CD4-positive, alpha-beta T cell treated with Interleukin-15 for 4 hours (primary cell): ENCODE results near the gene FAM8A1.
"Not testable (repeated sequence)": the region's sequence is repeated elsewhere in the genome, so short reads cannot be mapped to it uniquely, and the experiment has no call there.

Source experiments
- DNase-seq: peaks from one replicate; pipeline ENCODE4 v3.0.0-alpha.2; 2020; ENCODE audit warnings: low spot score

Gene FAM8A1, protein sequence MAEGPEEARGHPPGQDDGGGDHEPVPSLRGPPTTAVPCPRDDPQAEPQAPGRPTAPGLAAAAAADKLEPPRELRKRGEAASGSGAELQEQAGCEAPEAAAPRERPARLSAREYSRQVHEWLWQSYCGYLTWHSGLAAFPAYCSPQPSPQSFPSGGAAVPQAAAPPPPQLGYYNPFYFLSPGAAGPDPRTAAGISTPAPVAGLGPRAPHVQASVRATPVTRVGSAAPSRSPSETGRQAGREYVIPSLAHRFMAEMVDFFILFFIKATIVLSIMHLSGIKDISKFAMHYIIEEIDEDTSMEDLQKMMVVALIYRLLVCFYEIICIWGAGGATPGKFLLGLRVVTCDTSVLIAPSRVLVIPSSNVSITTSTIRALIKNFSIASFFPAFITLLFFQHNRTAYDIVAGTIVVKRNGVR

DNA sequence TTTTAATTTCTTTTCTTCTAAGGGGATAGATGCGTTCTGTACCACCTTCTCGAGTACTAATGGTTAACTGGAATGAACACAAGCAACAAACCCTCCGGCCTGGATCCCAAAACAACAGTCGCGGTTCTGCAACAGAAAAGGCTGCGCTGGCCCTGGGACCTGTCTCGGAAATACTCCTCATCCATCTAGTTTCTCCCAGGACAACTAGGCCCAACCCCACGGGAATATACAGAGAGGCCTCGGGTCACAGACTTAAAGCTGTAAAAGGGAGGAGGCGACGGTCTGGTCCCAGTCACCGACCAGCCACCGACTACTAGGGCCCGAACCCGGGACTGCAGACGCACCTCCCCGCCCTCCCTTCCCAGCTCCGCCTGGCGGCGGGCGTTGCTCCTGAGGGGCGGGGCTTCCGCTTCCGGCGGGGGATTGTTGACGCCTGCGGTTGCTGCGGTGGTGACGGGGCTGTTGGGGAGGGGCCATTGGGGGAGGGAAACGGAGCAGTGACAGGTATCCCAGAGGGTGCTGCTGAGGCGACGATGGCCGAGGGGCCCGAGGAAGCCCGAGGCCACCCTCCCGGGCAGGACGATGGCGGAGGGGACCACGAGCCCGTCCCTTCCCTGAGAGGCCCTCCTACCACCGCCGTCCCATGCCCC lies at the start of gene FAM8A1:
Gene FAM8A1, plus strand, starts transcription at position 426 of the 650 bp plus-strand sequence. Its CDS starts 108 bp downstream, at position 534.
- peak; percentile 94 for DNase-seq

DNA sequence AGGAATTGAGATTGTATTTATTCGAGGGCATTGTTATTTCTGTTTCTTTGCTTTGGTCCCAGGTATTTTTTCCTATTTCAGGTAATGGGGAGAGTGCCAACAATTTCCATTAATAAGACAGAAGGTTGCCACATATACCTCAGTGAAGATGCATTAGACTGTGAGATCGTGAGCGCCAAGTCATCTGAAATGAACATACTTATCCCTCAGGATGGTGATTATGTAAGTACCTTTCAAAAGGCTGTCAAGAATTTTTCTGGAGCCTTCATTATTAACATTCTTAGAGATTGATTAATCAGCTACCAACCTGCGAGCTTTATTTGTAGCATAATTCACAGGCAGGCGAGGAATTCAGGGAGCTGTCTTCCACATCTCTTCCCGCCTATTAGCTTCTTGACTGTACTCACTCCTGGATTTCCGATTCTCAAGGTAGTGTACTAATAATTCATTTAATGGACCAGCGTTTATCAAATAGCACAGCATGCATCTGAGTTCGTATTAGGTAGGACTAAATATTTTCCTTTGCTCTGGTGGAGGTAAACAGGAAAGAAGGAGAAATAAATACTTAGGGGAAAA lies 48.6 kb upstream of the FAM8A1 start:
- no peak for DNase-seq

DNA sequence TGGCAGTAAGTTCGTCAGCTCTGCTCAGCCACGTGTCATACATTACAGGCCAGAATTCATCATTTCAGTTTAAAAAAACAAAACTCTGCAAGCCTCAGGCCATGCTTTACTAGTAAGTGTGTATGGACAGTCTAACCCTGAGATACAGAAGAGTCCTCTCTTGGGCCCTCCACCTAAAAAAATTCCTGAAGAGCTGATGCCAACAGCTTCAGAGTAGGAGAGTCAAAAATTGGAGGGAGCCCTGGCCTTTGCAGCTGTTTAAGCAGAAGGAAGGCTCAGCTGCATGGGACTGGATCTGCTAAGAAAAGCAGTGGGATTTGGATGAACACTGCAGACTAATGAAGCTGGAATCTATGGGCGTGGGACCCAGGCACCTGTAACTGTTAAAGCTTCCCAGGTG lies 47.2 kb upstream of the FAM8A1 start:
- DNase-seq: no peak

DNA sequence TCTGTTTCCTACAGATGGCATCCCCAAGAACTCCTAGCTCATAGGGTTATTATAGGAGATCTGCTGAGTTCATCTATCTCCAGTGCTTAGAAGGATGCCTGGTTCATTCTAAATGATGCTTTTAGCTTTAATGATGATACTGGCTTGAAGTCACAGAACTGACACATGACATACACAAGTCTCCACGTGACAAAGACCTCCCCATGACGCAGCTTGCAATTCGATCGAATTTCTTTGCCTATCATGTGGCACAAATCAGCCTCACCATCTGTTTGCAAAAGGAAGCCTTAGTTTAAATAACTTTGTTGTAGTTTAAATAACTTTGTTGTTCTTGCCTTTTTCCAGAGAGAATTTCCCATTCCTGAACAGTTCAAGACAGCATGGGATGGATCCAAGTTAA lies 44.1 kb upstream of the FAM8A1 start:
- DNase-seq: no peak

DNA sequence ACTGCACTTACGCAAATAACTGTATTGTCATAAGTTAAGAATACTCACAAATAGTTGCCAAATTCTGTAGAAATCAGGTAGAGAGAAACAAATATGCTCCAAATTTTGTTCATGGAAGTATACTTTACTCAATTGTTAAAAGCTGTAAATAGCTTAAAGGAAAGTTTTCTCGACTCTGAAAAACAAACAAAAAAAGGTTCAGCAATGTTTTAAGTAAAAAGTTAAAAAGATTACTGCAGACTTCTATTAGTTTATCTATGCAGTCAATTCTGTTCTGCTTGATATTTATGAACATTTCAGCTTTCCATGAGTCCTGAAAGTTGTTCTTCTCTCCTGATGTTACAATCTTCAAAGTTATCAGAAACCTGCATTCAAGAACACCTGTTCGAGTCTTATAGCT lies 37.5 kb upstream of the FAM8A1 start:
- DNase-seq: no peak

DNA sequence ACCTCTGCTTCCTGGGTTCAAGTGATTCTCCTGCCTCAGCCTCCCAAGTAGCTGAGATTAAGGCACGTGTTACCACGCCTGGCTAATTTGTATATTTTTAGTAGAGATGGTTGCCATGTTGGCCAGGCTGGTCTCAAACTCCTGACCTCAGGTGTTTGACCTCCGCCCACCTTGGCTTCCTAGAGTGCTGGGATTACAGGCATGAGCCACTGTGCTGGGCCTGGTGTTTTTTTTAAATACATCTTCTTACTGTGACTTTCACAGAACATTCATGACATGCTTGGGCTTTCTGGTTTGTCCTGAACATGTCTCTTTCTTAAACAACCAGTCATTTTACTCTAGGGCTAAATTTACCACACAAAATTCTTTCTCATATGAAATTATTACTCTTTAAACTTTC lies 34.7 kb upstream of the FAM8A1 start:
- DNase-seq: no peak

DNA sequence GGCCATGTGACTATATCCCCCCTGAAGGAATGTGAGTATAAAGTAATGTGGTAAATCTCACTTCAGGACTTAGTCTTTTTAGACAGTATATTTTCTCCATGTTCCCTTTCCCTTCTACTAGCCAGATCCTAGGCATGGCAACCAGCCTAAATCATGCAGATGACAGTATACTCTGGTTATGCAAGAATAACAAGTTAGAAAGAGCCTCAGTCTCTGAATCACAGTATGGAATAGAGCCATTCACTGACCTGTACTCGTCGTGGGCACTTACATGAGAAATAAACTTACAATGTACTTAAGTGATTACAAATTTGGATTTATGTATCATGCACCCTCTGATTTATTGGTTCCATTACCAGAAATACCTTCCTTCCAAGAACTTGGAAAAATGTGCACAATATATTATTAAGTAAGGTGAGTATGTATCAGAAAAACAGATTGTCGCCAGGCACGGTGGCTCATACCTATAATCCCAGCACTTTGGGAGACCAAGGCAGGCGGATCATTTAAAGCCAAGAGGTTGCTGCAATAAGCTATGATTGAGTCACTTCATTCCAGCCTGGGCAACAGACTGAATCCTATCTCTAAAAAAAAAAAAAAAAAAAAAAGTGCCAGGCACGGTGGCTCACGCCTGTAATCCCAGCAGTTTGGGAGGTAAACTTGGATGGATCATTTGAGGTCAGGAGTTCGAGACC lies 25.1 kb upstream of the FAM8A1 start:
- DNase-seq: no peak

DNA sequence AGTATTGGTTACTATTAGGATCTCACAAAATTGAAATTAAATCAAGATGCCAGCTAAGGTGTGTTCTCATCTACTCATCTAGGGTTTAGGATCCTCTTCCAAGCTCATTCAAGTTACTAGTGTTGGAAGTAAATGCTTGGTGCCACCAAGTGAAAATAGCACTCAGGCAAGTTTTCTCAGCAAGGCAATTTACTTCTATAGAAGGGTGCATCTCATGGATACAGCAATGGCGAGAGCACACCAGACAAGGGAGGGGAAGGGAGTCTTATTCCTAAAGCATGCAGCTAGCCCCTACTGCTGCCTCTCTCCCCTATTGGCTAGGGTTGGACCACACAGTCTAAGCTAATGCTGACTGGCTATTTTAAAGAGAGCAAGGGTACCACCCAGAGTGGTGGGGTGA lies 23.0 kb upstream of the FAM8A1 start:
- no peak for DNase-seq

DNA sequence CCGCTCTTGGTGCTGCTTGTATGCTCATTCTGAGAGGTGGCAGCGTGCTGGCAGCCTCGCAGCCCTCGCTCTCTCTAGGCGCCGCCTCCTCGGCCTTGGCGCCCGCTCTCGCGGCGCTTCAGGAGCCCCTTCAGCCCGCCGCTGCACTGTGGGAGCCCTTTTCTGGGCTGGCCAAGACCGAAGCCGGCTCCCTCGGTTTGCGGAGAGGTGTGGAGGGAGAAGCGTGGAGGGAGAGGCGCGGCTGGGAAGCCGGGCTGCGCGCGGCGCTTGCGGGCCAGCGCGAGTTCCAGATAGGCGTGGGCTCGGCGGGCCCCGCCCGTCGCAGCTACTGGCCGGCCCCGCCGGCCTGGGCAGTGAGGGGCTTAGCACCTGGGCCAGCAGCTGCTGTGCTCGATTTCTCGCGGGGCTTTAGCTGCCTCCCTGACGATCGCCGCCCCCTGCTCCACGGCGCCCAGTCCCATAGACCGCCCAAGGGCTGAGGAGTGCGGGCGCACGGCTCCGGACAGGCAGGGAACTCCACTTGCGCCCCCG lies 19.5 kb upstream of the FAM8A1 start:
- DNase-seq: no peak

DNA sequence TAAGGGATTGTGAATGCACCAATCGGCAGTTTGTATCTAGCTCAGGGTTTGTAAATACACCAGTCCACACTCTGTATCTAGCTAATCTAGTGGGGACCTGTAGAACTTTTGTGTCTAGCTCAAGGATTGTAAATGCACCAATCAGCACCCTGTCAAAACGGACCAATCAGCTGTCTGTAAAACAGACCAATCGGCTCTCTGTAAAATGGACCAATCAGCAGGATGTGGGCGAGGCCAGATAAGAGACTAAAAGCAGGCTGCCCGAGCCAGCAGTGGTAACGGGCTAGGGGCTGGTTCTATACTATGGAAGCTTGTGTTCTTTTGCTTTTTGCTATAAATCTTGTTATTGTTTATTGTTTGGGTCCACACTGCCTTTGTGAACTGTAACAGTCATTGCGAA lies 18.8 kb upstream of the FAM8A1 start:
- DNase-seq: not testable (repeated sequence)

DNA sequence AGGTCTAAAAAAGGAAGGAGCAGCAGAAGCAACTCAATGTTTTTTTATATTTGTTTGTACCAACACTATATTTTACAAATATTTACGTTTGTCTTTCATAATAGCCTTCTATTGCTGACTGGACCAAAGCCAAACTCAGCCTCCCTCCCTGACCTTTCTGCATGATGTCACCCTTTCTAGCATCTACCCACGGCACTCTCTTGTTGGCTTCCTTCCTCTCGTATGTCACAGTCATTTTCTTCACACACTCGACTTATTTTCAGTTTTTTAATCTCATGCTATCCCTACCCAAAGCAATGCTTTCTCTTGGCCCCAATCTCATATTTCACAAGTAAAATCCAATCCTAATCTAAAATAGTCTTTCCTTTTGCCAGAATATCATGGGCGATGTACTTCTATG lies 16.3 kb upstream of the FAM8A1 start:
- DNase-seq: no peak

DNA sequence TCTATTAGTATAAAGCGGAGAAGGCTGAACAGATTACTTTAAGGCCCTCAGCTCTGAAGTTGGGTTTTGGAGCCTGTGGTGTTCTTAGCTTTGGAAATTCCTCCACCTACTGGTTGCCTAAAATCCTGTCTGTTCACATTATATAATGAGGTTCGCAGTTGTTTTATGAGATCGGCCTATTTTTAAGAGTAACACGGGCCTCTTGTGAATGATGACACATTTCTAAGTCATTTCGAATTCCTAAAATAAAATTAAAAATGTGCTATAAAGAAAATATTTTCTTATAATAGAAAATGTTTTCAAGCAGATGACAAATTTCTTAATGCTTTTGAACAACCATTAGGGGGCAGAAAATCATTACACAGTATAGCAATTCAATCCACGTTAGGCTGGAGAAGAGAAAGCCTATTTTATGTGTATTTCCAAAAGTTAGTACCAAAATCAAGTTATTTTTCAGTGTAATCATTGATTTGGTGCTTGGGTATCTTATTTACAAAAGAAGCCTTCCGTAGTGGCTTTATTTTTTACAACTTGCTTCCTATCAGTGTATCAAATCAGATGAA lies 15.8 kb upstream of the FAM8A1 start:
- DNase-seq: peak; percentile 45

DNA sequence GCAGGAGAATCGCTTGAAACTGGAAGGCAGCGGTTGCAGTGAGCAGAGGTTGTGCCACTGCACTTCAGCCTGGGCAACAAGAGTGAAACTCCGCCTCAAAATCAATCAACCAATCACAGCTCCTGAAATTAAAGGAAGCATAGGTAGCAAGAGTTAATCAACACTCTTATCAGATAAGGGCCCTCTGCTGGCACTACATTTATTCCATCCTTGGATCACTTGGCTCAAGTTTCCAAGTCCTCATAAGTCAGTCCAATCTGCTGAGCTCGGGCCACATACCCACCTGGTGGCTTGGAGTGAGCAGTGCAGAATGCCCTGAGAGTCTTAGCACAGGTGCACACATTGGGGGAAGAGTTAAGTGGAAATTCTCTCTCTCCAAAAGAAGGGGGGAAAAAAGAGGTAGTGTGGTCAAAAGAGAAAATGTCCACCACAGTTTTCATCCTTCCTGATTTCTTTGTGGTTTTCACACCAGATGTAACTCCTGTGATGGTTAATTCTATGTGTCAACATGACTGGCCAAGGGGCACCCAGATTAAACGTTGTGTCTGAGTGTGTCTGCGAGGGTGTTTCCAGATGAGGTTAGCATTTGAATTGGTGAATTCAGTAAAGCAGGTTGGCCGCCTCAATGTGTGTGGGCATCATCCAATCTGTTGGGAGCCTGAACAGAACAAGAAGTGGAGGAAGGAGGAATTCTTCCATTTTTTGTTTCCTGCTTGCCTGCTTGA lies 14.2 kb upstream of the FAM8A1 start:
- no peak for DNase-seq

DNA sequence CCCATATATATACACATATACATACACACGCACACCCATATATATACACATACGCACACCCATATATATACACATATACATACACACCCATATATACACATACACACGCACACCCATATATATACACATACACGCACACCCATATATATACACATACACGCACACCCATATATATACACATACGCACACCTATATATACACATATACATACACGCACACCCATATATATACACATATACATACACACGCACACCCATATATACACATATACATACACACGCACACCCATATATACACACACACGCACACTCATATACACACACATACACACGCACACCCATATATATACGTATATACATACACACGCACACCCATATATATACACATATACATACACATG lies 13.5 kb upstream of the FAM8A1 start:
- not testable (repeated sequence) for DNase-seq

DNA sequence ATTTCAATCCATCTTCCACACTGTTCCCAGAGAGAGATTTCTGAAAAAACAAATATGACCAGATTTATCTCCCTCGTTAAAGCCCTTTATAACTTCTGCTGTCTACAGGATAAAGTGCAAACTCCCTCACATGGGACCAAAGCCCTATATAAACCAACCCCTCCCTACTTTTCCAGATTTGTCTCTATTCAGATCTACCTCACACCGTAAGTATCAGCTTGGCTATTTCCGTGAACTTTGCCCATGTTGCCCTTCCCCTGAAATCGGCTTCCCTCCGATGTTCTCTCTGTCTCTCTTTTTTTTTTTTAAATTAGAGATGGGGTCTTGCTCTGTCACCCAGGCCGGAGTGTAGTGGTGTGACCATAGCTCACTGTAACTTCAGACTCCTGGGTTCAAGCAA lies 12.1 kb upstream of the FAM8A1 start:
- no peak for DNase-seq

DNA sequence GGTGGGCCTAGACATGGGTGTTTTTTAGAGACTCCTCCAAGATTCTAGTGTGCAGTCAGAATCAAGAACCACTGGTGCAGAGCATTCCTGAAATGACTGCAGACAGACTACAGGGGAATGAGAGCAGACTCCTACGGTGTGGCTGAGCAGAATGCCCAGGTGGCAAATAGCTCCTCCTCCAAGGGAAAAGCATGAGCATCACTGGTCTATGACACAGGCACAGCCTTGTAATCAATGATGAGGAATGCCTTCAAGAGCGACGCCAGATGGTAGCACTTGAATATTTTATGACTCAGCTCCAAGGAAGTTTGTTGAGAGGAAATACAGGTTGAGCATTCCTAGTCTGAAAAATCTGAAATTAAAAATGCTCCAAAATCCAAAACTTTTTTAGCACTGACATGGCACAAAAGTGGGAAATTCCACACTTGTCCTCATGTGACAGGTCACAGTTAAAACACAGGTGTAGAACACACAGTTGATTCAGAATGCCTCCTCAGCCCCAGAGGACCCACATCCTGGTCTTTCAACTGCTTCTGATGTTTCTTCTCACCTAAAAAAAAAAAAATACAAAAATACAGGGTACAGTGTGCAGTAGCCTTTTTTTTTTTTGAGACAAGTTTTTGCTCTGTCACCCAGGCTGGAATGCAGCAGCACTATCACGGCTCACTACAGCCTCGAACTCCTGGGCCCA lies 10.6 kb upstream of the FAM8A1 start:
- no peak for DNase-seq

DNA sequence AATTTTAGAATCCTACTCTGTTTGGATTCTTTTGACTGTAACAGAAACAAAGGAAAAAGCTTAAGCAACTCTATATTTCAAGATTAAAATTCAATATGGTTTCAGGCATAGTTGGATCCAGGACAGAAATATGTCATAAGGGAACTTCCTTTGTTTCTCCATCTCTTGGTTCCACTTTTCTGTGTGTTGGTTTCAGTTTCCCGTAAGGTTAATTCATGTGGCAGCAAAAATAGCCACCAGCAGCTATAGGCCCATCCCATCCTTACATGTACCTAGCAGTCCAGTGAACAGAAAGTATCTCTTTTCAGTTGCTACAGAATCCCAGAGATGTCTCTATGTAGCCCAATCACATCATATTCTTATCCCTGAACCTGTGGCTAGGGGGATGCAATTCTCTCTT lies 8.8 kb upstream of the FAM8A1 start:
- DNase-seq: no peak

DNA sequence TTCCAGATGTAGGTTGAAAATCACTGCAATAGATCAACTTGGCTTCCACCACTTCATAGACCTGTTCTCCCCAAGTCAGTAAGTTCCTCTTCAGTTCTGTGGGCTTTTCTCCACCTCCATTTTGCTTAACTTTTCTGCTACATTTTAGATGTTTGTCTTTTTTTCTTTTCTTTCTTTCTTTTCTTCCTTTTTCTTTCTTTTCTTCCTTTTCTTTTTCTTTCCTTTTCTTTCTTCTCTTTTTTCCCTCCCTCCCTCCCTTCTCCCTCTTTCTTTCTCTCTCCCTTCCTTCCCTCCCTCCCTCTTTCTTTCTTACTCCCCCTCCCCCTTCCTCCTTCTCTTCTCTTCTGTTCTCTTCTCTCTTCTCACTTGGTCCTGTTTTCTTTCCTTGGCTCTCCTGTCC lies 6.9 kb upstream of the FAM8A1 start:
- DNase-seq: no peak

DNA sequence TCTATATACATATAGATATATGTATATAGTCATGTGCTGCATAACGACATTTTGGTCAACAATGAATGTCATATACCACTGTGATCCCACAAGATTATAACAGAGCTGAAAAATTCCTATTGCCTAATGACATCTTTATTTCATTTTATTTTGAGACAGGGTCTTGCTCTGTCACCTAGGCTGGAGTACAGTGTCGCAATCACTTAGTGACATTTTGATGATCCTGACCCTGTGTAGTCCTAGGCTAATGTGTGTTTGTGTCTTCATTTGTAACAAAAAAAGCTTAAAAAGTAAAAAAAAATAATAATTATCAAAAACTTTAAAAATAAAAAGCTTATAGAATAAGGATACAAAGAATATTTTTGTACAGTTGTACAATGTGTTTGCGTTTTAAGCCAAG lies 4.0 kb upstream of the FAM8A1 start:
- no peak for DNase-seq

DNA sequence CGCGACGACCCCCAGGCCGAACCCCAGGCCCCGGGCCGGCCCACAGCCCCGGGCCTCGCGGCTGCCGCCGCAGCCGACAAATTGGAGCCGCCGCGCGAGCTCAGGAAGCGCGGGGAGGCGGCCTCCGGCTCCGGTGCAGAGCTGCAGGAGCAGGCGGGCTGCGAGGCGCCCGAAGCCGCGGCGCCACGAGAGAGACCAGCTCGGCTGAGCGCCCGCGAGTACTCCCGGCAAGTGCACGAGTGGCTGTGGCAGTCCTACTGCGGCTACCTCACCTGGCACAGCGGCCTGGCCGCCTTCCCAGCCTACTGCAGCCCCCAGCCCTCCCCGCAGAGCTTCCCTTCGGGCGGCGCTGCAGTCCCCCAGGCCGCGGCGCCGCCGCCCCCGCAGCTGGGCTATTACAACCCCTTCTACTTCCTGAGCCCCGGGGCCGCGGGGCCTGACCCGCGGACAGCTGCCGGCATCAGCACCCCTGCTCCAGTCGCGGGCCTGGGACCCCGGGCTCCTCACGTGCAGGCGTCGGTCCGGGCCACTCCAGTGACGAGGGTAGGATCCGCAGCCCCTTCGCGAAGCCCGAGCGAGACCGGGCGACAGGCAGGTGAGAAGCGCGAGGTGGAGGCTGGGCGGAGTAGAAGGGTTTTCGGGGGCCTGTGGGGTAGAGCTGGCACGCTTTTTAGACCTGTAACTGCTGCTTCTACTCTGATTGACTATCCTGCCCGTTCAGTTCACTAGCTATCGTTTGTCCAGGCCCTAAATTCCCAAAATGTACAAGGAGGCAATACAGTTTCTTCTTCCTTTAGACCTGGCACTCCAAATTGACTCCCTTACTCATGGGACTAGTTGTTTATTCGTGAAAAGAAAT lies 654 bp downstream of the FAM8A1 start:
- peak; percentile 25 for DNase-seq
